Measurements from ENCODE around the gene ASB18.

- TF ChIP-seq POLR2A (IDR thresholded peaks at IDR 0.05; ENCODE audit: low read length) (no peak), GATA1 (IDR thresholded peaks at IDR 0.05; ENCODE audit: low read depth, low read length) (no peak)
These were observed 102.7 kb downstream of the ASB18 start for GRCh38 chr2:236161531-236161930.

Data from erythroblast (primary cell).